Measurements from ENCODE around the gene NCOA5.

GRCh38 chr20:46056027-46056833, 33.5 kb downstream of the NCOA5 start:
- TF ChIP-seq CTCF (IDR thresholded peaks at IDR 0.05): no peak
- TF ChIP-seq NR3C1 (CRISPR knock-in tag; conservative IDR thresholded peaks at IDR 0.05; ENCODE audit: low read depth): no peak
